ENCODE data around the gene FGF21. TPM values are rescaled to one million over a fixed set of nuclear protein-coding genes. Genes with fewer than 3 reads are reported as not detected.

Gene FGF21
- total RNA-seq, 2 experiments from 2014 or later, result not detected

- peak; percentile 92 for DNase-seq
- peaks cover 19% of the 10 kb centered on the region for H3K4me1 Mint-ChIP-seq
- no peaks in the 10 kb centered on the region for H3K27me3 Mint-ChIP-seq
- H3K27ac Mint-ChIP-seq, result peak overlapping the region; percentile 99
- H3K36me3 Mint-ChIP-seq, result peaks cover 10% of the 10 kb centered on the region
- peak overlapping the region; percentile 96 for H3K4me3 Mint-ChIP-seq
- peaks cover 8% of the 10 kb centered on the region for H3K9me3 Mint-ChIP-seq
Observed at GRCh38 chr19:48720613-48721296, 34.6 kb upstream of the FGF21 start.

DNA sequence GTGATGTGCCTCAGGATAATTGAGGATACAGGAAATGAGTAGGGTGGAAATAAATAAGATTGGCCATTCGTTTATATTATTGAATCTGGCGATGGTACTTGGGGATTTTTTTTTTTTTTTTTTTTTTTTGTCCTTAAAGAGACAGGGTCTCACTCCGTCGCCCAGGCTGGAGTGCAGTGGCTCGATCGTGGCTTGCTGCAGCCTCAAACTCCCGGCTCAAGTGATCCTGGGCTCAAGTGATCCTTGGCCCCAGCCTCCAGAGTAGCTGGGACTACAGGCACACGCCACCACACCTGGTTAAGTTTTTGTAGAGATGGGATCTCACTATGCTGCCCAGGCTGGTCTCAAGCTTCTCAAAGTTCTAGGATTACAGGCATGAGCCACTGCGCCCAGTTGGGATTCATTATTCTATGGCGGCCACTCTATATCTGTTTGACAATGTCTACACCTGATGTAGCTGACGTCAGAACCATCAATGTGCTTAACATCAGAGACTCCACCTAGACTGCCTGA is 33.1 kb upstream of the FGF21 start:
- Mint-ChIP-seq H3K4me1 (peaks cover 23% of the 10 kb centered on the region), H3K36me3 (peaks cover 21% of the 10 kb centered on the region), H3K27me3 (no peaks in the 10 kb centered on the region), H3K9me3 (peaks cover 14% of the 10 kb centered on the region), H3K4me3 (no peak overlapping the region), H3K27ac (no peak overlapping the region)
- no peak for DNase-seq

DNA sequence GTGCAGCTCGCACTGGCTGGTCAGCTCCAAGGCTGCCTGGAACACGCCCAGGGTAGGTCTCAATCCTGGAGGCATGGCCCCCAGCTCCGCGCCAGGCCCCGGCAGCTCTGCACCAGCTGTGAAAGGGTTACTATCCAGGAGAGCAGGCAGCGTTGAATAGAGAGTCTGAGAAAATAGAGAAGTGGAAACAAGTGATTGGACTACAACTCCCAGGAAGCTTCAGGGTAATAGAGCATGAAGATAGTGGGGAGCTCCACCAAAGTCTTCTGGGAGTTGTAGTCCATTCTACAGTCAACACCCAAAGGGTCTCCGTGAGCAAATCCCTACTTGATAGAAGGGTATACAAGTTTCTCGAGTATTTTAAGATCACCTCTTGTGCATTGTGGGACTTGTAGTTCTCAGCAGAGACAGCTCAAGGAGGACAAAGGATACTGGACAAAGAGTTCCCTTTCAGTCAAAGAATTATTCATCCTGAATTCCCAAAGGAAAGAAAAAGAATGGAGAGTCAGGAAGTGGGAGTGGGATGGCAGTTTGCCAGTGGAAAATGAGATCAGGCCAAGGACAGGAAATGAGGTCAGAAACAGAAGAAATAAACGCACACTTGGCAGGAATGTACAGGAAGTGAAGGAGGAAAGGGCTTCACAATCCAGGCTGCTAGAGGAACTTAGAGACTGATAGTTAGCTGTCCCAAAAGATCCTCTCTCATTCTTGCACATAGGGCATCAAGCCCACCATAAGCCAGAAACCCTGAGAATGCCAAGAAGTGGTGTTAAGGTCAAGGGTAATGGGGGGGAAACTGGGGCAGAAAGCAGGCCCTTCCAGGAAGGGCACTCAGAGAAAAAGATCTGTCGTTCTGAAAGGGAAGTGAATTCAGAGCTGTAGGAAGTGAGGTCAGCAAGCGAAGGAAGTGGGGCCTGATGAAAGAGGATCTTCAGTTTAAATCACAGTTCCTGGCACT is 30.2 kb upstream of the FGF21 start:
- Mint-ChIP-seq H3K27me3 (no peaks in the 10 kb centered on the region), H3K9me3 (peaks cover 14% of the 10 kb centered on the region), H3K4me1 (peaks cover 23% of the 10 kb centered on the region), H3K36me3 (peaks cover 26% of the 10 kb centered on the region), H3K4me3 (peak overlapping the region; percentile 55), H3K27ac (peak overlapping the region; percentile 92)
- DNase-seq, result no peak

DNA sequence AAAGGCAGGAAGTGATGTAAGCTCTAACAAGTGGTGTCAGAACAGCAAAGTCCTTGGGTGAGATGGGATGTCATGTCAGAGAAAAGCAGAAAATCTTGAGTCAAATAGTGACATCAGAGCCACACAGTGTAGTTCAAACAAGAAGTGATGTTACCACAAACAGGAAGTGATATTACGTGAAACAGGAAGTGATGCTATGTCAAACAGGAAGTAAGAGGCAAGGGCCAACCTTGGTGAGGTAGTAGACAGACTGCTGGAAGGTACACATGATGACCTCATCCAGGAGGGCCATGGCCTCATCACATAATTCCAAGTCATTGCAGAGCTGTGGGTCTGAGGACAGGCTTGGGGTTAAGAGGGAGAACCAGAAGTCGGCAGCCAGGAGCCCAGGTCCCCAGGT is 28.8 kb upstream of the FGF21 start:
- Mint-ChIP-seq H3K4me1 (peaks cover 15% of the 10 kb centered on the region), H3K4me3 (no peak overlapping the region), H3K9me3 (peaks cover 14% of the 10 kb centered on the region), H3K27me3 (no peaks in the 10 kb centered on the region), H3K36me3 (peaks cover 26% of the 10 kb centered on the region), H3K27ac (peak overlapping the region; percentile 81)
- no peak for DNase-seq

GRCh38 chr19:48728911-48729664 is 26.2 kb upstream of the FGF21 start:
- Mint-ChIP-seq H3K27ac (no peak overlapping the region), H3K27me3 (no peaks in the 10 kb centered on the region), H3K36me3 (peaks cover 26% of the 10 kb centered on the region), H3K9me3 (peaks cover 14% of the 10 kb centered on the region), H3K4me1 (peaks cover 15% of the 10 kb centered on the region), H3K4me3 (no peak overlapping the region)
- no peak for DNase-seq

- Mint-ChIP-seq H3K36me3 (peaks cover 13% of the 10 kb centered on the region), H3K4me3 (no peak overlapping the region), H3K9me3 (peaks cover 3% of the 10 kb centered on the region), H3K4me1 (peaks cover under 1% of the 10 kb centered on the region), H3K27ac (no peak overlapping the region), H3K27me3 (no peaks in the 10 kb centered on the region)
- no peak for DNase-seq
Observed at GRCh38 chr19:48731452-48731851, 23.9 kb upstream of the FGF21 start.

- Mint-ChIP-seq H3K9me3 (no peaks in the 10 kb centered on the region), H3K27ac (no peak overlapping the region), H3K36me3 (no peaks in the 10 kb centered on the region), H3K4me3 (no peak overlapping the region), H3K27me3 (peaks cover 3% of the 10 kb centered on the region), H3K4me1 (peaks cover 3% of the 10 kb centered on the region)
- DNase-seq, result no peak
Observed at GRCh38 chr19:48734625-48735024, 20.7 kb upstream of the FGF21 start.

DNA sequence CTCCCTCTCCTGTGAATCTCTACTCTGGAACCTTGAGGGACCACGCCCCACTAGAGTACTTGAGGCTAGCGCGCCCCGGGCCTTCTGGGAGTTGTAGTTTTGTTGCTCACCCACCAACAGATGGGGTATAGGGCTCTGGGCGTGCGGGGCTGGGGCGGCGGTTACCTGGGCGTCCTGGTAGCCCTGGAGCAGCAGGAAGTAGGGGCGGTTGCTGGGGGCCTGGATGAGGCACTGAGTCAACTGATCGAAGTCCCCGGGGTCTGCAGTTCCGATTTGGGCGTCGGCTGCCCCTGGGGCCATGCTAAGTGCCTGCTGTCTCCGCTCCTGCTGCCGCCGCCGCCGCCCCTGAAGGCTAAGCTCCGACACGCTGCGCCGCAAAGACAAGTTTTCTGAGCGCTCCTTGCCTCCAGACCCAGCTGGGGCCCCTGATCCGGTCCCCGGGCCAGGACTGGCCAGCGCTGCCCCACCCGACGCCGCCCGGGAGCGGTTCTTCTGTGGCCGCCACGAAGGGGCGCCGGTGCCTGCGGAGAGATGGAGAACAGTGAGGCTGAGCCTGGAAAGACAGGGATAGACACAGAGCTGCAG is 20.2 kb upstream of the FGF21 start:
- H3K27ac Mint-ChIP-seq, result no peak overlapping the region
- no peak overlapping the region for H3K4me3 Mint-ChIP-seq
- peaks cover 5% of the 10 kb centered on the region for H3K4me1 Mint-ChIP-seq
- peaks cover 8% of the 10 kb centered on the region for H3K27me3 Mint-ChIP-seq
- no peaks in the 10 kb centered on the region for H3K36me3 Mint-ChIP-seq
- no peak for DNase-seq
- no peaks in the 10 kb centered on the region for H3K9me3 Mint-ChIP-seq

DNA sequence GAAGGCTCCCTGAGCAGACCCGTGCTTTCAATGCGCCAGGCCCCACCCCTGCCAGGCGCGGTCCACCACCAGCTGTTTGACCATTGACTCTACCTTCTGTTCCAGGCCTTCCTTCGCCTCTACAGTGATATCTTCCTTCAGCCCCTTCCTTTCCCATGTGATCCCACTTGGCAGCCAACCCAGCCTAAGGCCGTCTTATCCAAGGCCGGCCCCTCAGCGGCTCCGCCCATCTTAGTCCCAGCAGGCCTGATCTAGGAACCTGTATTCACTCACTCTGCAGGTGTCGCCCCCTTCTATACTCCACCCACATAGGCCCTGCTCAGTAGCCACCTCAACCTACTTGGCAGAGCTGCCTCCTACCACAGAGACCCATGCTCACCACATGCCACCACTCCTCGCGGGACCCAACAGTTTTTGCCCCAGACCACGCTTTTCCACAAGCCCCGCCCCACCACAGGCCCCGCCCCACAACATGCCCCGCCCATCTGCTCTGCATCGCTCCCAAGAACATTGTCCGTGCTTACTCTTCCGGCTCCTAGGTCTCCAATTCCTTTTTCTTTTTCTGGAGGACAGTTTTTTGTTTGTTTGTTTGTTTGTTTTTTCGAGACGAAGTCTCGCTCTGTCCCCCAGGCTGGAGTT is 17.8 kb upstream of the FGF21 start:
- peaks cover 11% of the 10 kb centered on the region for H3K4me1 Mint-ChIP-seq
- no peak for DNase-seq
- no peaks in the 10 kb centered on the region for H3K36me3 Mint-ChIP-seq
- peaks cover 20% of the 10 kb centered on the region for H3K27me3 Mint-ChIP-seq
- H3K9me3 Mint-ChIP-seq, result no peaks in the 10 kb centered on the region
- no peak overlapping the region for H3K4me3 Mint-ChIP-seq
- no peak overlapping the region for H3K27ac Mint-ChIP-seq

- DNase-seq, result peak; percentile 91
- no peaks in the 10 kb centered on the region for H3K9me3 Mint-ChIP-seq
Observed at GRCh38 chr19:48738557-48739403, 16.5 kb upstream of the FGF21 start.

GRCh38 chr19:48739404-48740163 is 15.7 kb upstream of the FGF21 start:
- peaks cover 33% of the 10 kb centered on the region for H3K27me3 Mint-ChIP-seq
- H3K4me3 Mint-ChIP-seq, result no peak overlapping the region
- no peak overlapping the region for H3K27ac Mint-ChIP-seq
- H3K4me1 Mint-ChIP-seq, result peaks cover 11% of the 10 kb centered on the region
- H3K9me3 Mint-ChIP-seq, result no peaks in the 10 kb centered on the region
- H3K36me3 Mint-ChIP-seq, result no peaks in the 10 kb centered on the region
- DNase-seq, result no peak

More at GRCh38 chr19:48738557-48739403, 16.5 kb upstream of the FGF21 start:
- Mint-ChIP-seq H3K27ac (no peak overlapping the region), H3K4me1 (peaks cover 11% of the 10 kb centered on the region), H3K4me3 (peak overlapping the region; percentile 53), H3K27me3 (peaks cover 28% of the 10 kb centered on the region), H3K36me3 (no peaks in the 10 kb centered on the region)

DNA sequence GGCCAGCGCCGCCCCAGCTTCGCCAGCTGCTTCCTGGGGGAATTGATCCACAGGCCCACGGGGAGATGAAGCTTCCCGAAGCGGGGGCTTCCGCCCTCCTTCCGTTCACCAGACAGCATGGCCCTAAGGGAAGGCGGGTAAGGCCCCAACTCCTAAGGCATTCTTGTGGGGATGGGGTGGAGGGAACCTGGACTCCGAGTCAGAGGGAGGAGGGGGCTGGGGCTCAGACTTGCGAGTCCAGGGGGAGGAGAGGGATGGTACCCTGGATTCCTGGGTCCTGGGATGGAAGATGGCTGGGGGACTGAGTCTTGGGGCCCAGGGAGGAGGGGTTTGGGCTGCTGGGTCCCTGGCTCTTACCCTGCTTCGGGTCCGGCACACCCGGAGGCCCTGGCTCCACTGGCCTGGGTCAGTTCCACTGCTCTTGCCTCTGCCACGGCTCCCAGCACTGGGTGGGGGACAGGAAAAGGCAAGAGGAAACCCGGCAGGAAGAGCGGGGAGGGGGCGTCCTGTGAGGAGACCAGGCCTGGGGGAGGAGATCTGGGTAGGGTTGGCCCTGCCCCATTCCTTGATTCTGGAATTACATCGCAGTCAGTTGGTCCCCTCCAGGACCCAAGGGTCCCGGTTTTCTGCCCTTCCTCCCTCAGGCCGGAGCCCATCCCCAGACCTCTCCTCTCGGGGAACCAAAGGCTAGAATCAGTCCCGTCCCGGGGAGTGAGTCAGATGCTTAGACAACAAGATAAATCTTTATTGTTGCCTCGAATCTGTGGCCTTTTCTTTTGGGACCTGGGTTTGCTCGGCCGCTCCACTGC is 15.0 kb upstream of the FGF21 start, which contains the start of gene RASIP1:
TSS of gene RASIP1 (minus strand) at position 447 of the 809 bp plus-strand sequence. CDS start at position 119, 328 bp downstream.
- DNase-seq, result no peak

More for the DNA sequence above, 15.0 kb upstream of the FGF21 start, which contains the start of gene RASIP1:
- no peaks in the 10 kb centered on the region for H3K9me3 Mint-ChIP-seq
- H3K36me3 Mint-ChIP-seq, result no peaks in the 10 kb centered on the region
- no peak within 1 kb of the TSS for H3K4me3 Mint-ChIP-seq
- no peak within 1 kb of the TSS for H3K27ac Mint-ChIP-seq
- H3K27me3 Mint-ChIP-seq, result peaks cover 34% of the 10 kb centered on the region
- peaks cover 11% of the 10 kb centered on the region for H3K4me1 Mint-ChIP-seq

All from activated naive CD8-positive, alpha-beta T cell treated with anti-CD3 and anti-CD28 coated beads for 36 hours (primary cell).